GM21717 (cell line): ENCODE data around the gene REP15.
"Not testable (repeated sequence)": the region's sequence is repeated elsewhere in the genome, so short reads cannot be mapped to it uniquely, and the experiment has no call there.

ENCODE experiments used
- ATAC-seq: cut with Tn5 transposase; IDR thresholded peaks from one replicate; pipeline ENCODE4 v1.9.1; 2021; ENCODE audit warnings: mild to moderate bottlenecking, moderate library complexity; ENCODE audit not compliant: unreplicated experiment

The REP15 gene, protein sequence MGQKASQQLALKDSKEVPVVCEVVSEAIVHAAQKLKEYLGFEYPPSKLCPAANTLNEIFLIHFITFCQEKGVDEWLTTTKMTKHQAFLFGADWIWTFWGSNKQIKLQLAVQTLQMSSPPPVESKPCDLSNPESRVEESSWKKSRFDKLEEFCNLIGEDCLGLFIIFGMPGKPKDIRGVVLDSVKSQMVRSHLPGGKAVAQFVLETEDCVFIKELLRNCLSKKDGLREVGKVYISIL

GRCh38 chr12:27696293-27696652, at the start of gene REP15:
Gene REP15, plus strand, starts transcription at chr12:27696447. Its CDS starts 116 bp downstream, at chr12:27696563.
- ATAC-seq: no peak

GRCh38 chr12:27650011-27650410, 46.2 kb upstream of the REP15 start:
- no peak for ATAC-seq

DNA sequence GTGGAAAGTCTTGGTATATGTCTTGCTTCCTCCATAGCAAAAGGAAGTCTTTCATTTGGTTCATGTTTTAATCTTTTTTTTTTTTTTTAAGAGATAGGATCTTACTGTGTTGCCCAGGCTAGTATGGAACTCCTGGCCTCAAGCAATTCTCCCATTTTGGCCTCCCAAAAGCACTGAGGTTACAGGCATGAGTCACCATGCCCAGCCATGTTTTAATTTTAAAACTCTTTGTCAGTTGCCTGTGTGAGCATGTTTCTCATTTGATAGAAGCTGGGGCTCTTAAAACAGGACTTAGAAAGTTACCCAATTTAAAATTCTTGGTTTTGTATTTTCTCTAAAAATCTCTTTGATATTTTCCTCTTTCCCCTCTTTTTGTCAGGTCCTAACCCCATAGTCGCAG, 45.0 kb upstream of the REP15 start:
- ATAC-seq: no peak

GRCh38 chr12:27652174-27652763, 44.0 kb upstream of the REP15 start:
- no peak for ATAC-seq

GRCh38 chr12:27653661-27654060, 42.6 kb upstream of the REP15 start:
- ATAC-seq: no peak

DNA sequence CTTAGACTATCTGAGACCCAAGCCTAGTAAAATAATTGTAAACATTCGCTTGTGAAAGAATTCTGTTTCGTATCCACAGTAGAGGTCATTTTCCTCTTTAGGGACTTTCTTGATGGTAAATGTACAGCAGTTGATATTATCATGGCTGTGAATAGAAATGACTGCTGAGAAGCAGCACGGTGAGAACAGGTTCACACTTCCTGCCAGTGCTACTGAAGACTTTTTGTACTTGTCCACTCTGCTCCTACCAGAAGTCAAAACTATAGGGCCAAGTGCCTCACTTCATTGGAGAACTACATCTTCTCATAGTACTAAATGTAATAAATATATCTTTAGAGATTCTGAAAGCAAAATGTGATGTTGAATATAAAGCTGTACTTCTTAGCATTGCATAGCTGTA, 40.8 kb upstream of the REP15 start:
- not testable (repeated sequence) for ATAC-seq

DNA sequence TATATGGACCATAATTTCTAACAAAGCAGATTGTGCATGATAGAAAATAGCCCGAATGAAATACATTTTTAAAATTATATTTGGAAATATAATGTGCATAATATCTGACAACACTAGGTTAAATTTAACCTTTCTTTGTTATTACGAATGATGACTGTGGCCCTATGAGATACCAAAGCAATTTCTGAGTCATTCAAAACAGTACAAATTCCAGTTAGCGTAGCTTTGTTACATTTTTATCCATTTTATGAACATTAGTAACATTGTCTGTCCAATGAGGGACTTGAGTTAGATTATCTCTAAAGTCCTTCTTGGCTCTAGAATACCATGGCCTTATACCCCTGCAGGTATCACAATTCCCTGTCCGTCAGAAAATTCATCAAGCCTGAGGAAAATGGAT, 39.0 kb upstream of the REP15 start:
- ATAC-seq: no peak

DNA sequence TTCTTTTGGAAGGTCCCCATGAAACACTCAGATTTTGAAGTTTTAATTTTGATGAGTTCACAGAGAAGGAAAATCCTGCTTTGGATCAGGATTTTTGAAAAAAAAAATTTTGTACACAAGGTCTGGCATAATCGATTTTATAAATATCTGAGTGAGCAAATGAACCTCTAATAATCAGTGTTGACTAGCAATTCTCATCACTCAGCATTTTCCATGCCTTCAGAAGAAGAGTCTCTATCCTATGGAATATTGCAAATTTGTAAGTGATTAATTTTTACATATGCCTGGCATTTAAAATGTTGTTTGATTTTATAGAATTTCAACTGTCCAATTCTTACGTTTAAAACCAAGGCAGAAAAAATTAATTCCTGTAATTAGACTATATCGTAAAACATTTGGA, 30.5 kb upstream of the REP15 start:
- ATAC-seq: no peak

GRCh38 chr12:27666510-27666909, 29.7 kb upstream of the REP15 start:
- ATAC-seq: no peak

DNA sequence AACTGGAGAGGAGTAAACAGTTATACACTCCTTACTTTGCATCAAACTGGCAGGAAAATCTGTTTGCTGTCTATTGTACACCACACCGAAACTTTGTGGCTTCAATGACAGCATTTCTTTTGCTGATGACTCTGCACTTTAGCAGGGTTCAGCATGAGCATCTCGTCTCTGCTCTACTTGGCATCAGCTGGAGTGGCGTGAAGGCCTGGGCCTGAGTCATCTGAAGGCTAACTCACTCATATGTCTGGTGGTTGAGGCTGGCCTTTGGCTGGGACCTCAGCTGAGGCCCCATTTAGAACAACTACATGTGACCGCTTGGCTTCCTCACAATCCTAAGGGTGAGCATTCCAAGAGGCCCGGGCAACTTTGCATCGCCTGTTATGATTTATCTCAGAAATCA, 28.7 kb upstream of the REP15 start:
- no peak for ATAC-seq

DNA sequence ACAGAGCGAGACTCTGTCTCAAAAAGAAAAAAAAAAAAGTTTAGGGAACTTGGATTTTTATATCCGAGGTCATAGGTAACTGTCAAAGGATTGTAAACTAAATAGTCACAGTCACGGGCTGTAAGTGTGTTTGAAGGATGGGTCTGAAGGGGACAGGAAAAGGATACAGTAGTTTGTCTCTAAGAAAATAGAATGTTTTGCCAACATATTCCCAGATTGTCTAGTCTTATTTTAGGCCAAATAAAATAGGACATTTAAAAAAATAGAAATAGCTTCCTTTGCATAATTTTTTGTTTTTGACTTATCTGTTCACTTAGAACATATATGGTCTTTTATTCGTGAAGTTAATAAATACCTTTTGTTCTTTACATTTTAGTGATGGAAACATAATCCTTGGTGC, 24.2 kb upstream of the REP15 start:
- no peak for ATAC-seq

DNA sequence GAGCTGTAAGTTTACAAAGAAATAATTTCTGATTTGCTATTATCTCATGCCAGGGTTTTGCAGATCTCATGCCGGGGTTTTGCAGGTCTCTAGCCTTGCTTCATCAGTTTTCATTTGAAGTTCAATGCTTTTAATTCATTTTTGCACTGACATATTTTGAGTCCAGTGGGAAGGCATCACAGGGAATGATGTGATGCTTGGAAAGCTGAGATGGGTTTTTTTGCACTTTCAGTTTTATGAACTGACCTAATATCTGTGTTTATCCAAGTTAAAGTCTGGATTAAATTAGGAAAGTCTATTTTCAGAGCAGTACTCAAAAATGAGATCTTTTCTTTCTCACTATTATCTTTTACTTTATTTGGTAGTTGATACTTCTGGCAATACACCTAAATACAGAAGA, 23.6 kb upstream of the REP15 start:
- no peak for ATAC-seq

DNA sequence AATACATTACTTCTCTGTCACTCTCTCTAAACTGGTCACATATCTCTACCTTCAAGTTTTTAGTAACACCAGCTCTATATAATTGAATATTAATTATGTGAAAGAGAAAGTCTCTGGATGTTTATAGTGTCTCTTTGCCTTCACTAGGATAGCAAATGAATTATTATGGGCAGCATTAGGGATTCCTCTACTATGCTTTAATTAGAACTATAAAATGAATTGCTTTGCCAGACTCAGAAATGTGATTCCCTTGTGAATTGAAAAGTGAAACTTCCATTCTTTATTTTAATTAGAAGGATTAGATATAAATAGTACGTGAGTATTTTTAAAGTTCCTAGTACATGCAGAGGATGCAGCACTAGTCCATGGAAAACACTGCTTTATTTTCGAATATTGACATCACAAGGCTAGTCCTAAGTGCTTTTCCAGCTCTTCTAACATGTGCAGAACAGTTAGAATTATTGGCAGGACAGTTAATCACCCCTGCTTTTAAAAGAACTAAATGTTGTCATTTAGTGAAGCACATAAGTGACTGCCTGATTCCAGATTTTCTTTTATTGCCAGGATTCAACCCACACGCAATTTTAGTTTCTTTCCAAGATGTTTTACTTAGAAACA, 23.0 kb upstream of the REP15 start:
- no peak for ATAC-seq

DNA sequence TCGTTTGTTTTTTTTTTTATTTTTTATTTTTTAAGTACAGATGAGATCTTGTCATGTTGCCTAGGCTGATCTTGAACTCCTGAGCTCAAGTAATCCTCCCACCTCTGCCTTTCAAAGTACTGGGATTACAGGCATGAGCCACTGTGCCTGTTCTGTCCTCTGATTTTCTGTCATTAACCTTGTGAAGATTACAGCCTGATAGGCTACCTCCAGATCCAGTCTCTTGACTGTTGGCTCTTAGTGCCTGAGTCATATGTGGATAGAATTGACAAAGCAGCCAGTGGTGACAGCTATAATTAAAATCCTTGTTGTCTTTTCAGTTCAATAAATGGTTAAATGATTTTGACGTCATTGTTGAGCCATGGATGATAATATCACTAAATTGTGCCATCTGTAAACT, 21.3 kb upstream of the REP15 start:
- ATAC-seq: no peak

DNA sequence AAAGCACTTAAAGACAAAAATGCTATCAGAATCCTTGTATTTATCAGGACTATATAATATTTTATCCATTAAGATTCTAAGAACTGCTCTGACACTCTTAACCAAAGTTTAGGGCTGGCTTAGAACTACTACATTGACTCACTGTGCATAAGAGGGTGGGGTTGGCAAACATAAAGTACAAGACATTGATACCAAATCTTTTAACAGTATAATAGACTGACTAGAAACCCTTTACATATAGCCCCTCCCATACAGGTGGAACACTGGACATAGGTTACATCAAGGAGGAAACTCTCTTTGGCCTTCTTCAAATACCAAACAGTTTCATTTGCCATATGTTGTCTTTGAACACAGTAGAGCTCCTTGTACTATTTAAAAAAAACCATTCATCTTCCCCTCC, 15.6 kb upstream of the REP15 start:
- ATAC-seq: no peak

GRCh38 chr12:27682534-27682933, 13.7 kb upstream of the REP15 start:
- ATAC-seq: no peak

DNA sequence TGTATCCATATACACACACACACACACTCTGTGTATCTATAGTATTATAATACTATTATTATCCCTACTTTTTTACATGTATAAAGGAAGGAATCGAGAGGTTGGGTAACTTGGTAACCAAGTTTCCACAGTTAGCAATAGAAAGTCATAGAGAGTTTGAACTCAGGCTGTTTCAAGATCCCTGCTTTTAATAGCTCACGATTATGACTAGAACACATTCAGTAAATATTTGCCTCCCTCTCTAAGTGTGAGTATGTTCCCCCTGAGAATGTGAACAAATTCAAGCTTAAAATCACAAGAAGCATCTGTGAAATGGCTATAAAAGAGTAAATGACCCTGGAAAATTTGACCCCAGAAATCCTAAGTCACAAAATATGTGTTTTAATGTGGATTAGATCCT, 11.0 kb upstream of the REP15 start:
- ATAC-seq: no peak

DNA sequence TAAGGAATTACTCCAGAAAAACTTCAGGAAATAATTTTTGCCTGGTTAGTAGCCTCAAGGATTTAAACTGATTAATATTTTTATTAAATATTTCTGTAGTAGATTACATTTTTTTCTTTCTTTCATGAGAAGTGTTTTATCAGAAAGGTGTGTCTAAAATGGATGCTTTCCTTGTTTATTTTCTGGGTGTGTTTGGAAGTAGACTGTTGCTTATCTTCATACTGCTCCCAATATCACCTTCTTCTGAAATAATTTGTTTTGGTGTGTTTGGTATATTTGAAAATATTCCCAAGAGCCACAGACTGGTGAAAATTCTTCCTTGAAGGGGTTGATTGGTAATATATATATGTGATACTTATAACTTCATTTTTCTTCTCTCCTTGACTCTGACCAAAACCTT, 10.1 kb upstream of the REP15 start:
- no peak for ATAC-seq

- no peak for ATAC-seq
These were observed 7.6 kb upstream of the REP15 start for GRCh38 chr12:27688671-27689070.

DNA sequence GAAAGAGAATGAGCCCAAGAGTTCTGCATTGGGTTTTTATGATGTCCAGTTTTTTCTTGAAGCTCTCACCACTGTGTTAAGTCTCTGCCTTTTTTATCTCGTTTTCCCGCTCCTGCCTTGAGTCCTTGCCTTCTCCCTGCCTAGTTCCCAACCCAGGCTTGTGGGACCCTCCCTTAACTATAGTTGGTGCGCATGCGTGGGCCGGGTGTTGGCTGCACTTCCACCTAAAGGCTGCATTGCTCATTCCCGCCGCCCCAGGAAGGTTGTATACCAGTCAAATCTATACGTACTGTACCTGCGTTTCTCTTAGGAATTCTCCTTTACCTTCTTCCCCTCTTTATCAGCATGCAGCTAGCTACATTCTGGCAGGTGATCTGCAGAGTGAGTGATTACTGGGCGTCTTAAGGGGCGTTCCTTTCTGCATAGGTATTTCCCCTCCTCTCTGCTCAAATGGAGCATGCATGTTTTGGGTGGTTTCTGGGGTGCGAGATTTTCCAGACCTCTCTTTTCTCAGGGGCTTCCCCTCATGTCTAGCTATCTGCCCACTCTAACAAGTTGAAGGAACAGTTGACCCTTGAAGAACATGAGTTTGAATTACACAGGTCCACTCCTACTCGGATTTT, 6.6 kb upstream of the REP15 start:
- no peak for ATAC-seq

GRCh38 chr12:27693403-27693802, 2.8 kb upstream of the REP15 start:
- ATAC-seq: no peak

GRCh38 chr12:27695556-27696292, 523 bp upstream of the REP15 start:
- ATAC-seq: no peak
